Activated CD8-positive, alpha-beta memory T cell treated with anti-CD3 and anti-CD28 coated beads, Interleukin-2, amount 50 U/mL, for 24 hours (primary cell): ENCODE results near the gene GRID2.

ENCODE experiments used
- DNase-seq: peaks from one replicate; pipeline ENCODE4 v3.0.0-alpha.2; 2020; ENCODE audit errors: extremely low read depth

GRID2 gene

GRCh38 chr4:93403571-93403970 lies 1099.8 kb downstream of the GRID2 start:
- no peak for DNase-seq

DNA sequence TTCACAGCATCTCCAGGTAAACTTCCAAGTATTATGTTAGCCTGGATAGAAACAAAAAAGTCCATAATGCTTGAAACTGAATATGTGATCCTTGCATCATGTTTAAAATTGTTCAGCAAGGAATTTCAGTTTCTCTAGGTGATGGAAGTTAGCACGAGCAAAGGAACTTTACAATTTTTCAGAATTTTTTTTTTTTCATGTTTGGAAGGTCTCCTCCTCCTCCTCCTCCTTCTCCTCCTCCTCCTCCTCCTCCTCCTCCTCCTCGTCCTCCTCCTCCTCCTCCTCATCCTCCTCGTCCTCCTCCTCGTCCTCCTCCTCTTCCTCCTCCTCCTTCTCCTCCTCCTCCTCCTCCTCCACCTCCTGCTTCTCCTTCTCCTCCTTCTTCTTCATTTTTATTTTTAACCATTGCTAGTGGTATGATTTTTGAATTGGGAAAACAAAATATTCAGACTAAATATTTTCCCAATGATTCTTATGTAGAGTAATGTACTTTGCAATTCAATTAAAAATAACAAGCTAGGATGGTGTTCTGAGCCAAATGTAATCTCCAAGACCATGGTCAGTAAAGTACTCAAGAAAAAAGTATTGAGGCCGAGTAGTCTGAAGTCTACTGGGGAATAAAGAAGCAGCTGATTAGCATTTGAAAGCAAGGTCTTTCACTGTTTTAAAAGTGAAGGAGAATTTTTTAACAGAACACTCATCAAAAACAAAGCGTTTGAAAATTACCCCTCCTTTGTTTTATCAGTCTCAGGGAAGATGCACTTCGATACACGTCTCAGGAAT lies 1103.9 kb downstream of the GRID2 start:
- no peak for DNase-seq

DNA sequence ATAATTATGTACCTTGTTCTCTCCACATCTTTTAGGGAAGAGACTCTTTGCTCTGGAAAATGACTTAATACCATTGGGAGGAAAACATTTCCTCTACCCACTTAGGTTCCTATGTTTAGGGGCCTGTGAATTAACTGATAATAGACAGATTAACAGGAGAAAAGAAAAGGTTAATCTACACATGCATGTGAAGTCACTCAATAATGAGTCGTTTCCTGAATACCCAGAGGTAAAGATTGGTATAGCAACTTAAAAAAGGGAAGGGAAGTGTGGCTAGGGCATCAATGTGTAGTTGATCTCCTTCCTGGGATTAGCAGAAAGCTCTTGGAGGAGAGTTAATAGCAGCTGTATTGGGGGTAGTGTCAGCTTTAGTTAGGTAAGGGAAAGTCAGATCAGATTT lies 1105.3 kb downstream of the GRID2 start:
- DNase-seq = no peak

DNA sequence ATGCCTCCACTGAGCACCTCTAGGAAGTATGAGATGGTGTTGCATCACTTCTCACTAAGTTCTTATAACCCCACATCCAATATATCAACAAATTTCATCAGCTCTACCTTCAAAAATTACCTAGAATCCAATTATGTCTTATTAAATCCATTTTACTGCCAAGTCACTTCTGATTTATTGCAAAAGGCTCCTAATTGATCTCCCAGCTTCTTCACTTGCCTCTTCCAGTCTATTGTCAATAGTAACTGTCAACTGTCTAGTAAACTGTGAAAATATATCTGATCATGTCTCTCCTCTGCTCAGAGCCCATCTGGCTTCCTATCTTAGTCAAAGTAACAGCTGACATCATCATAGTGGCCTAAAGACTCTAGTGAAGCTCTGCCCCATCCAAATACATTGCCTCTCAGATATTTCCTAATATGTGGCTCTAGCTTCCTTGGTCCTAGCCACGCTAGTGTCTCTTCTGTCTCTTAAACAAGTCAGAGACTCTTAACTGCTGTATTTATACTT lies 1110.3 kb downstream of the GRID2 start:
- DNase-seq = no peak

DNA sequence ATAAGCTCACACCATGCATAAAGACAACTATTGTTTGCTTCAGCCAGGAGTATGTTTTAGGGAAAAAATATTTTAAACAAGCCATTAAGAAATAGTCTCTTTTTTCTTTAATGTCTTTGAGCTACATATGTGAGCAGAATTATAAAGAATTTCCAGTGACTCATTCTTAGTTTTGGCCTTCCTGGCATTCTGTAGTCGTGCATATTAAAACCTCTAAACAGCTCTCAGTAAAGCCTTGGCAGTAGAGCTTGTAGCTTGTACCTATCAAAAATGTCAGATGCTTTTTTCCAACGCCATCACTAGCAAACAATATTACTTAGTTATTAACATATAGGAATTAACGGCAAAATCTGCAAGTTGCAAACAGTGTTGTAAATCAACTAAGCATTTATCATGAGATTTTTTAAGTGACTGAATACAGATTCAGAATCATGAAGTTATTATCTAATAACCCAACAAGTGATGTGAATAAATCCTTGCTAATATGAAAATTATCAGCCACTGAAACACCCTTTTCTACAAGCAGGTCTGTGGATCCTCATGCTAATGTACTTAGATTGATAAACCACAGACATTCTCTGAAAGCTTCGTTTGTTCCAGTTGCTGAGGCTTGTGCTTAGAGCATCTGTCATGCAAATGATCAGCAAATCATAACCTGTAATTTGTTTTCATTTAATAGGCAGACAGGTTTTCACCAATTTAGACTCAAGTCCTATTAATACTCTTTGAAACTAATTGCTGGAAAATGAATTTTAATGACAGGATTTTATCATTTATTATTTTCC lies 1112.8 kb downstream of the GRID2 start:
- DNase-seq = no peak

GRCh38 chr4:93431371-93431770 lies 1127.6 kb downstream of the GRID2 start:
- DNase-seq = no peak

DNA sequence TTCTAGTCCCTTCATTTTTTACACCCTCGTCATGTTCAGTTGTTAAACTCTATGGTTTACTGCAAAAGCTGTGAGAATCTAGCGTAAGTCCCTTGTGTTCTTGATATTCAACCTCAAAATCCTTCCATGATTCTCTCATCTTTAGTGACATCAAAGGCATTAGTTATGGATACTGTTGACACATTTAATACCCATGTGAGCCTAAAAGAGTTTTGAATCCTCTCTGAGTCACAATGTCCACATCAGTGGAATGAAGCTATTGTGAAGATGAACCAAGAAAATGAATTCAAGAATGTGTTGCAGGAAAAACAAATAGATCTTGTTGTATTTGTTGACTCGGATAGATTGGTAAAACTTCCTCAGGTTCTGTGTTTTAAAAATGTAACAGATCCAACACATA lies 1130.1 kb downstream of the GRID2 start:
- no peak for DNase-seq

GRCh38 chr4:93436000-93436626 lies 1132.3 kb downstream of the GRID2 start:
- DNase-seq = no peak

DNA sequence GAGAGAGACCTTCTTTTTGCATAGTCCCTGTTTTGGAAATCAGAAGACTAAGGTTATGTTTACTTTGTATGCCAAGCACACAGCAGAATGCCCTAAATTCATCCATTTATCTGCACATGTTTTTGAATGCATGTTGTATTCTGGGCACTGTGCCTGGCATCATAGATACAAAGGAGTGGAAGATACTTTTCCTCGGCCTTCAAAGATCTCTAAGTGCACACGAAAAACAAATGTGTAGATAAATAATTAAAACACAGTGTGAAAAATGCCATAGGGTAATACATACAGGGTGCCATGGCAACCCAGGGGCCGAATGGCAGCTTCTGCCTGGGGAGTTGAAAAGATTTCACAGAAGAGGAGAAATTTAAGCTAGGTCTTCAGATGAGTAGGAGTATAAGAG lies 1134.2 kb downstream of the GRID2 start:
- DNase-seq = no peak

DNA sequence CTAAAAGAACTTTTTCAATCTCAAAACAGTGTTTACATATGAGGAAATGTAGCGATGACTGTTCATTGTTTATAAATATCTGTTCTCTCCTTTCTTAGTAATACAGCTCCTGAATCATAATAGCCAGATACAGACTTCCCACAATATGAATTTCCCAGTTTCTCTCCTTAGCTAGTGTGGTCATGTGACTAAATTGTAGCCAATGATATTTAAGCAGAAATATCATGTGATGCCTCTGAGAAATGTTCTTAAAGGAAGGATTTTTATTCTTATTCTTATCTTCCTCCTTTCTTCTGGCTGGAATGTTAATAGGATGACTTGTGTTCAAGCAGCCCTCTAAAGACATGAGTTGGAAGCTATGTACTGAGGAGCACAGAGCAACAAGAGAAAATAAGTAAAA lies 1141.1 kb downstream of the GRID2 start:
- no peak for DNase-seq

DNA sequence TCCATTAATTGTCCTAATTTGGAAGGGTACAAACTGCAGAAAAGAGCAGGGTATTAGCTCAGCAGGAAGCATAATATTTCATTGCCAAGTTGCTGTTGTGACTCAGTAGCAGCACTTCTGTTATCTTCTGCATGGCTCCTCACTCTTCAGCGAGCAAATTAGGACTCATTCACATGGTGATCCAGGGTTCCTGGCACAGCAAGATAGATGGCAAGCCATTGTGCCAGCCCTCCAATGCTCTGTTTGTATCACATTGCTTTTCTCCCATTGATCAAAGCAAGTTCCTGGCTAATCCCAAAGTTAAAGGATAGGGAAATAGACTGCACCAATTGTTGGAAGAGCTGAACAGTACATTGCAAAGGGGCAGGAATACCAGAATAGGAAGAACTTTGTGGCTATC lies 1142.3 kb downstream of the GRID2 start:
- no peak for DNase-seq

DNA sequence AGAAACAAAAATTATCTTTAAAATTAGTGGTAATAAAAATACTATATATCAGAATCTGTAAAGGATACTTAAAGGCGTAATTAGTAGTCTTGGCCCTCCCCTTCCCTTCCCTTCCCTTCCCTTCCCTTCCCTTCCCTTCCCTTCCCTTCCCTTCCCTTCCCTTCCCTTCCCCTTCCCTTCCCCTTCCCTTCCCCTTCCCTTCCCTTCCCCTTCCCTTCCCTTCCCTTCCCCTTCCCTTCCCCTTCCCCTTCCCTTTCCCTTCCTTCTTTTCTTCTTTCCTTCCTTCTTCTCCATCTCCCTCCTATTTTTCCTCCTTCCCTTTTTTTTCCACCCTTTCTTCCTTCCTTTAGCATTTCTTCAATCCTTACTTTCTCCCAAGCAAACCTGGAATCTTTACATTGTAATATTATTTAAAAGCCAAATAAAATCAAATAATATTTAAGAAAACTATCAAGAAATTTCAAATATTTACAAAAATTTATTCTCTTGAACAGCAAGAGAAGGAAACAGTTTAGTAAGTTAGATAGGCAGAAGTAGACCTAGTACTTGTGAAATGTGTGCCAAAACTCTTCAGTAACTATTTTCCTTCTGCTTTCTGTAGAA lies 1145.0 kb downstream of the GRID2 start:
- no peak for DNase-seq

- DNase-seq = no peak
These were observed 1148.2 kb downstream of the GRID2 start for GRCh38 chr4:93451954-93452353.

GRCh38 chr4:93461541-93461940 lies 1157.8 kb downstream of the GRID2 start:
- no peak for DNase-seq

- DNase-seq = no peak
These were observed 1162.7 kb downstream of the GRID2 start for GRCh38 chr4:93466446-93466845.

GRCh38 chr4:93467484-93468155 lies 1163.9 kb downstream of the GRID2 start:
- DNase-seq = no peak

DNA sequence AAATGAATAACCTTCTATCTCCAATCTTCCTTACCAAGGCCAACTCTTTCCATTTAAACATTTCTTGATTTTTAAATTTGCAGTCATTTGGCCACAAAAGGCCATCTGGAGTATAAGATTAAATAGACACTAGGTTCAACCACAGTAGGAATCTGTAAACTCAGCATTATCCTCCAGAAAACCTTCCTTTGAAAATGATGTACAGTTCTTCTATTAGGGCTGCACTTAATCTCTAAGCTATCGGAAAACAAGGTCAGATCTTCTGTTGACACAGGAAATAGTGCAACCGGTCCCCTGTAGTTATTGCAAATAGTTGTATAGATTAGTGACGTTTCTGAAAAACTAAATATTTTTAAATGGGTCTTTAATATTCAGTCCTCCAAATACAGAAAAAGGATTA lies 1165.8 kb downstream of the GRID2 start:
- no peak for DNase-seq

DNA sequence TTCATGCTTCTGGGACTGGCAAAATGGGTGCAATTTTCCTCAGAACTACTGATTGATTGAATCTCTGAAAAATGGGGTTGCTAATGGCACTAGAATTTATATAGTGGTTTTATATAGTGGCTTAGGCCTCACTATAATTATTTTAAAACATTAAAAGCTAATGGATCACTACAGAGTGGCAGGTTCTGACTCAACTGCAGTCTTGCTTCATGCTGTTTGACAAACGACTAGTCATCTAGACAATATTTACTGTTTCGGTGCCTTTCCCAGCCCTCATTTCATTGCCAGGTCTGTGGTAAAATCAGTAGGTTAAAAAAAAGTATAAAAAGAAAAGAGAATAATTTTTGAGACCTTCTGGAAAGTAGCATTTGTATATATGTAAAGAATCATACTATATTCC lies 1172.0 kb downstream of the GRID2 start:
- DNase-seq = no peak

DNA sequence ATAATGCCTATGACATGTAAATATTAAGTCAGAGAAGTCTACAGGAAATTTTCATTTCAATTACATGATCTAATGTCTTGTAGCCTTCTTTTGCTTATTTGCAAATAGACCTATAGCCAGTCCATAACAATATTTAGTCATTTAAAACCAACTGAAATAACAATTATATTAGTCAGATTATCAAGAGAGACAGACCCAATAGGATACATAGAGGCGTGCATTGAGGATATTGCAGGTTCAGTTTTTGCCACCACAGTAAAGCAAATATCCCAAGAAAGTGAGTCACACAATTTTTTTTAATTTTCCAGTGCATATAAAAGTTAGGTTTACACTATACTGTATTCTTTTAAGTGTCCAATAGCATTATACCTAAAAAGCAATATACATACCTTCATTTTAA lies 1175.0 kb downstream of the GRID2 start:
- no peak for DNase-seq

DNA sequence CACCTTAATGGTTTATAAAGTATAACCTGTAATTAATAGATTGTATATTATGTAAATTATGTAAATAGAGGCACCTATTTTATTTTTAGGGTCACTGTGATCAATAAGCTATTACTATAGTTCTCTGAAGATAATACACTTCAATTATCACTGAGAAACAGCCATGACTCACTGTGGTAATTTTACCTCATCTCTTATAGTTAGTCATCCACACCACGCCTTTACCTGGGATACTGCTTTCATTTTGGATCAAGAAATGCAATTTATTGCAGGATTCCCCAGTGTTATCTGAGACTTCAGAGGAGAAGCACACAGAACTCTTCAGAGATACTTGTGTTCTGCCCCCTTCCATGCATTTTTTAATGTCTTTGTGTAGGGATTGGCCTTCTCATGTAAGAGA lies 1176.7 kb downstream of the GRID2 start:
- DNase-seq = no peak

DNA sequence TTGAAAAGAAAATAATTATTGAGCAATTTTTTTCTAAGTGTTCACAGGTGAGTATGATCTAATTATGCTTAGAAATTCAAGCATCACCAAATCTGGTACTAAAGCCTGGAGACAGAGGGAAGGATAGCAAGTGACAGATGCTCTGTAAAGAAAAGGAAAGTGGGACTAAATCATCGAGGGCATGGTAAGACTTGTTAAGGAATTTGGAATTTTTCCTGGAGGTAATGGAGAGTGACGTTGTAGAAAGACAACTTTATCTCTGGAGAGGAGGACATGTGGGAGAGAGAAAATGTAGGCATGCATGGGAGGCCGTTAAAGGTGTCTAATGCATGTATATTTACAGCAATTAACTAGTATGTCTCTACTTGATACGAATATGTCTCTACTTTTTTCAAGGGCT lies 1191.6 kb downstream of the GRID2 start:
- no peak for DNase-seq

DNA sequence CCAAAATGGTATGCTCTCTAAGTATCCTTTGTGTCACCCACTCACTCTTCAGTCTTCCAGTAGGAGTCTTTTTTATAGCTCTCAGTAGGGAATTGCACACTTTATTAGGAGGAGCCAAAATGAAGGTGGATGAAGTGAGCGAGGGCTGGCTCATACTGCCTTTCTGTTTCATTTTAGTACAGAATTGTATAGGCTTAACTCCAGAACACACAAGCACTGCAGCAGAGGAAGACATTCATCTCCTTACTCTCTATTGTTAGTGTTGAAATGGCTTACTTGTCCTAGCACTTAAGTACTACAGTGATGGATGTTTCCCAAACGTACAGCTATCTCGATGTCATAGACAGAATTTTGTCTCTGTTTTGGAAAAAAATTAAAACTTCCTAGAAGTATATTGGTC lies 1197.5 kb downstream of the GRID2 start:
- DNase-seq = no peak
